GM23338 (cell line): ENCODE results near the gene SLC4A5. TPM values are rescaled to one million over a fixed set of nuclear protein-coding genes. Genes with fewer than 3 reads are reported as not detected.

Experiments used
- ATAC-seq: fragments of 200-7000 bp; cut with Tn5 transposase; 3 replicates; pipeline ENCODE4 v1.9.1; 2020
- DNase-seq: peaks from one replicate; pipeline ENCODE4 v3.0.0-alpha.2; 2015; ENCODE audit warnings: low spot score
- H2AFZ ChIP-seq: fragments of 200-600 bp; sonication (generic); 2 replicates; pipeline ENCODE4 v1.8.0; 2016; ENCODE audit warnings: antibody characterized with exemption, mild to moderate bottlenecking, moderate library complexity
- H3F3A ChIP-seq: fragments of 200-600 bp; sonication (generic); replicated peaks from 2 replicates; pipeline ENCODE4 v1.8.0; 2017; ENCODE audit warnings: antibody characterized with exemption, mixed run types, low read depth
- H3K27ac ChIP-seq: fragments of 200-600 bp; sonication (generic); 2 replicates; pipeline ENCODE4 v1.6.1; 2016; ENCODE audit warnings: low read depth
- H3K27me3 ChIP-seq: fragments of 200-600 bp; sonication (generic); 2 replicates; pipeline ENCODE4 v1.8.0; 2016; ENCODE audit warnings: mild to moderate bottlenecking, mixed run types, moderate library complexity; ENCODE audit not compliant: insufficient read depth
- H3K36me3 ChIP-seq: fragments of 200-600 bp; sonication (generic); 2 replicates; pipeline ENCODE4 v1.8.0; 2016; ENCODE audit warnings: mild to moderate bottlenecking; ENCODE audit not compliant: insufficient read depth
- H3K4me1 ChIP-seq: fragments of 200-600 bp; sonication (generic); 2 replicates; pipeline ENCODE4 v1.8.0; 2016; ENCODE audit warnings: mild to moderate bottlenecking, moderate library complexity; ENCODE audit not compliant: insufficient read depth
- H3K4me2 ChIP-seq: fragments of 200-600 bp; sonication (generic); 2 replicates; pipeline ENCODE4 v1.7.1; 2017; ENCODE audit warnings: mixed run types
- H3K4me3 ChIP-seq: fragments of 200-600 bp; sonication (generic); 2 replicates; pipeline ENCODE4 v1.6.1; 2016; ENCODE audit warnings: mixed run types
- H3K79me2 ChIP-seq: fragments of 200-600 bp; sonication (generic); replicated peaks from 2 replicates; pipeline ENCODE4 v1.8.0; 2017; ENCODE audit warnings: mild to moderate bottlenecking; ENCODE audit not compliant: insufficient read depth
- H3K9me2 ChIP-seq: fragments of 200-600 bp; sonication (generic); 2 replicates; pipeline ENCODE4 v1.8.0; 2017; ENCODE audit not compliant: insufficient read depth
- H4K20me1 ChIP-seq: fragments of 200-600 bp; sonication (generic); replicated peaks from 2 replicates; pipeline ENCODE4 v1.8.0; 2017; ENCODE audit warnings: mild to moderate bottlenecking; ENCODE audit not compliant: insufficient read depth
- H3K27ac Mint-ChIP-seq: 2 replicates; pipeline ENCODE4 v1.8.0; 2020; ENCODE audit warnings: inconsistent platforms, mild to moderate bottlenecking, moderate library complexity, mixed read lengths
- H3K27me3 Mint-ChIP-seq: 3 replicates; pipeline ENCODE4 v1.8.0; 2022; ENCODE audit warnings: low read depth, mild to moderate bottlenecking, moderate library complexity, mixed read lengths, inconsistent platforms; ENCODE audit not compliant: insufficient read depth, poor library complexity
- H3K36me3 Mint-ChIP-seq: 3 replicates; pipeline ENCODE4 v1.8.0; 2021; ENCODE audit warnings: low read depth, mild to moderate bottlenecking, inconsistent platforms, moderate library complexity, mixed read lengths
- H3K4me1 Mint-ChIP-seq: 3 replicates; pipeline ENCODE4 v1.8.0; 2020; ENCODE audit warnings: mild to moderate bottlenecking, inconsistent platforms, mixed read lengths
- H3K4me3 Mint-ChIP-seq: 3 replicates; pipeline ENCODE4 v1.8.0; 2021; ENCODE audit warnings: moderate library complexity, mild to moderate bottlenecking, inconsistent platforms, mixed read lengths
- H3K9me3 Mint-ChIP-seq: 3 replicates; pipeline ENCODE4 v1.8.0; 2020; ENCODE audit warnings: moderate library complexity, mild to moderate bottlenecking, inconsistent platforms, mixed read lengths
- CREB1 ChIP-seq: fragments of 250-450 bp; sonication (Bioruptor Pico); IDR thresholded peaks from 2 replicates; pipeline ENCODE4 v1.5.0; 2020; ENCODE audit warnings: low read depth, mild to moderate bottlenecking, moderate library complexity
- EZH2phosphoT487 ChIP-seq: fragments of 200-600 bp; sonication (generic); IDR thresholded peaks from one replicate; pipeline ENCODE4 v1.8.1; 2018; ENCODE audit warnings: antibody characterized with exemption; ENCODE audit not compliant: unreplicated experiment
- JUNB ChIP-seq: IDR thresholded peaks from one replicate; pipeline ENCODE4 v1.6.1; 2016; ENCODE audit warnings: antibody characterized with exemption; ENCODE audit not compliant: unreplicated experiment
- STAT1 ChIP-seq: IDR thresholded peaks from one replicate; pipeline ENCODE4 v1.6.1; 2016; ENCODE audit warnings: antibody characterized with exemption; ENCODE audit not compliant: unreplicated experiment
- ZNF114 ChIP-seq: fragments of 250-450 bp; sonication (Bioruptor Pico); IDR thresholded peaks from 2 replicates; pipeline ENCODE4 v1.5.0; 2020; ENCODE audit warnings: mild to moderate bottlenecking, moderate library complexity
- polyA plus RNA-seq: library from polyadenylated mRNA; unstranded; fragments of >200 nt; fragmentation: Nextera tagmentation; extraction: Ambion mirVana; gene quantifications from 2 replicates; pipeline ENCODE4 v1.2.1, GENCODE V29; 2016
- total RNA-seq: library from RNA; depleted of rRNA; stranded (reverse); fragments of >200 nt; shearing (Covaris generic); gene quantifications from 2 replicates; pipeline ENCODE4 v1.2.3, GENCODE V29; 2014
- TF ChIP-seq, protein P1 (sequence below): IDR thresholded peaks from one replicate; pipeline ENCODE4 v1.6.1; 2018; ENCODE audit warnings: antibody characterized with exemption; ENCODE audit not compliant: unreplicated experiment
- TF ChIP-seq, protein P2 (sequence below), 2 experiments: fragments of 200-600 bp in 1 of 2; sonication (generic) in 1 of 2; conservative IDR thresholded peaks; 2 replicates each; pipeline versions ENCODE4 v1.5.1 to v1.6.1; 2016 to 2017; ENCODE audit warnings: antibody characterized with exemption in 2 of 2, low read depth in 2 of 2, mild to moderate bottlenecking in 2 of 2, moderate library complexity in 1 of 2
- TF ChIP-seq, protein P3 (sequence below): IDR thresholded peaks from 2 replicates; pipeline ENCODE4 v1.6.1; 2016; ENCODE audit warnings: antibody characterized with exemption

Gene SLC4A5
- total and polyA plus RNA-seq, 2 experiments from 2014 or later, result 0.24 to 0.70 TPM

DNA sequence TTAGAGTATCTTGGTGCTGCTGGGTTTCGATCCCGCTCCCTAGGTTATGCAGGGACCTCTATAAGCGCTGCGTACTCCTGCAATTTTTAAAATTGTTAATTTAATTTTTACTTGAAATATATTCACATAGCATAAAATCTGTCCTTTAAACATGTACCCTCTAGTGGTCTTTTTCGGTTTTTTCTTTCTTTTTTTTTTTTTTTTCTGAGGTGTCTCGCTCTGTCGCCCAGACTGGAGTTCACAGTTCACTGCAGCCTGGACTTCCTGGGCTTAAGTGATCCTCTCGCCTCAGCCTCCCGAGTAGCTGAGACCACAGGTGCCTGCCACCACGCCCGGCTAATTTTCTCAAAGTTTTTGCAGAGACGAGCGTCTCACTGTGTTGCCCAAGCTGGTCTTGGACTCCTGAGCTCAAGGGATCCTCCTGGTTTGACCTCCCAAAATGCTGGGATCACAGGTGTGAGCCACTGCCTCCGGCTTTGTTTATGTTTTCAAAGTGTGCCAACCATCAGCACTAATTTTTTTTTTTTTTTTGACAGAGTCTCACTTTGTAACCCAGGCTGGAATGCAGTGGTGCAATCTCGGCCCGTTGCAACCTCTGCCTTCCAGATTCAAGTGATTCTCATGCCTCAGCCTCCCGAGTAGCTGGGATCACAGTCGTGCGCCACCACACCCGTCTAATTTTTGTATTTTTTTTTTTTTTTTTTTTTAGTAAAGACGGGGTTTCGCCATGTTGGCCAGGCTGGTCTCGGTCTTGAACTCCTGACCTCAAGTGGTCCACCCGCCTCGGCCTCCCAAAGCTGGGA lies 164.0 kb downstream of the SLC4A5 start:
- H3K4me3 Mint-ChIP-seq, result peak overlapping the region; percentile 97
- TF ChIP-seq, protein P1, sequence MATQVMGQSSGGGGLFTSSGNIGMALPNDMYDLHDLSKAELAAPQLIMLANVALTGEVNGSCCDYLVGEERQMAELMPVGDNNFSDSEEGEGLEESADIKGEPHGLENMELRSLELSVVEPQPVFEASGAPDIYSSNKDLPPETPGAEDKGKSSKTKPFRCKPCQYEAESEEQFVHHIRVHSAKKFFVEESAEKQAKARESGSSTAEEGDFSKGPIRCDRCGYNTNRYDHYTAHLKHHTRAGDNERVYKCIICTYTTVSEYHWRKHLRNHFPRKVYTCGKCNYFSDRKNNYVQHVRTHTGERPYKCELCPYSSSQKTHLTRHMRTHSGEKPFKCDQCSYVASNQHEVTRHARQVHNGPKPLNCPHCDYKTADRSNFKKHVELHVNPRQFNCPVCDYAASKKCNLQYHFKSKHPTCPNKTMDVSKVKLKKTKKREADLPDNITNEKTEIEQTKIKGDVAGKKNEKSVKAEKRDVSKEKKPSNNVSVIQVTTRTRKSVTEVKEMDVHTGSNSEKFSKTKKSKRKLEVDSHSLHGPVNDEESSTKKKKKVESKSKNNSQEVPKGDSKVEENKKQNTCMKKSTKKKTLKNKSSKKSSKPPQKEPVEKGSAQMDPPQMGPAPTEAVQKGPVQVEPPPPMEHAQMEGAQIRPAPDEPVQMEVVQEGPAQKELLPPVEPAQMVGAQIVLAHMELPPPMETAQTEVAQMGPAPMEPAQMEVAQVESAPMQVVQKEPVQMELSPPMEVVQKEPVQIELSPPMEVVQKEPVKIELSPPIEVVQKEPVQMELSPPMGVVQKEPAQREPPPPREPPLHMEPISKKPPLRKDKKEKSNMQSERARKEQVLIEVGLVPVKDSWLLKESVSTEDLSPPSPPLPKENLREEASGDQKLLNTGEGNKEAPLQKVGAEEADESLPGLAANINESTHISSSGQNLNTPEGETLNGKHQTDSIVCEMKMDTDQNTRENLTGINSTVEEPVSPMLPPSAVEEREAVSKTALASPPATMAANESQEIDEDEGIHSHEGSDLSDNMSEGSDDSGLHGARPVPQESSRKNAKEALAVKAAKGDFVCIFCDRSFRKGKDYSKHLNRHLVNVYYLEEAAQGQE, result no peak
- TF ChIP-seq, protein P2, sequence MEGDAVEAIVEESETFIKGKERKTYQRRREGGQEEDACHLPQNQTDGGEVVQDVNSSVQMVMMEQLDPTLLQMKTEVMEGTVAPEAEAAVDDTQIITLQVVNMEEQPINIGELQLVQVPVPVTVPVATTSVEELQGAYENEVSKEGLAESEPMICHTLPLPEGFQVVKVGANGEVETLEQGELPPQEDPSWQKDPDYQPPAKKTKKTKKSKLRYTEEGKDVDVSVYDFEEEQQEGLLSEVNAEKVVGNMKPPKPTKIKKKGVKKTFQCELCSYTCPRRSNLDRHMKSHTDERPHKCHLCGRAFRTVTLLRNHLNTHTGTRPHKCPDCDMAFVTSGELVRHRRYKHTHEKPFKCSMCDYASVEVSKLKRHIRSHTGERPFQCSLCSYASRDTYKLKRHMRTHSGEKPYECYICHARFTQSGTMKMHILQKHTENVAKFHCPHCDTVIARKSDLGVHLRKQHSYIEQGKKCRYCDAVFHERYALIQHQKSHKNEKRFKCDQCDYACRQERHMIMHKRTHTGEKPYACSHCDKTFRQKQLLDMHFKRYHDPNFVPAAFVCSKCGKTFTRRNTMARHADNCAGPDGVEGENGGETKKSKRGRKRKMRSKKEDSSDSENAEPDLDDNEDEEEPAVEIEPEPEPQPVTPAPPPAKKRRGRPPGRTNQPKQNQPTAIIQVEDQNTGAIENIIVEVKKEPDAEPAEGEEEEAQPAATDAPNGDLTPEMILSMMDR (conservative IDR thresholded peaks at IDR 0.05; ENCODE audit: low read depth in 2 of 2), result peak in 1 of 2 experiments; percentile 31; a peak in 1 of 4 replicates
- TF ChIP-seq CREB1 (CRISPR knock-in tag) (no peak), EZH2phosphoT487 (no peak), JUNB (no peak), ZNF114 (CRISPR knock-in tag) (no peak), STAT1 (no peak)
- TF ChIP-seq, protein P3, sequence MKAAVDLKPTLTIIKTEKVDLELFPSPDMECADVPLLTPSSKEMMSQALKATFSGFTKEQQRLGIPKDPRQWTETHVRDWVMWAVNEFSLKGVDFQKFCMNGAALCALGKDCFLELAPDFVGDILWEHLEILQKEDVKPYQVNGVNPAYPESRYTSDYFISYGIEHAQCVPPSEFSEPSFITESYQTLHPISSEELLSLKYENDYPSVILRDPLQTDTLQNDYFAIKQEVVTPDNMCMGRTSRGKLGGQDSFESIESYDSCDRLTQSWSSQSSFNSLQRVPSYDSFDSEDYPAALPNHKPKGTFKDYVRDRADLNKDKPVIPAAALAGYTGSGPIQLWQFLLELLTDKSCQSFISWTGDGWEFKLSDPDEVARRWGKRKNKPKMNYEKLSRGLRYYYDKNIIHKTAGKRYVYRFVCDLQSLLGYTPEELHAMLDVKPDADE, result no peak
- no peak overlapping the region for H3K27ac Mint-ChIP-seq
- Histone ChIP-seq H3K4me3 (peak overlapping the region; percentile 81; the same call in 1 of the 2 replicates), H4K20me1 (peaks cover 26% of the 10 kb centered on the region), H3K9me2 (no peaks in the 10 kb centered on the region), H3K79me2 (peaks cover 41% of the 10 kb centered on the region), H3K27ac (no peak overlapping the region), H3K27me3 (no peaks in the 10 kb centered on the region), H3F3A (peaks cover 8% of the 10 kb centered on the region; the same call in 1 of the 2 replicates), H2AFZ (no peak overlapping the region), H3K4me1 (peaks cover 14% of the 10 kb centered on the region), H3K36me3 (peaks cover 9% of the 10 kb centered on the region; the same call in 1 of the 2 replicates), H3K4me2 (peak overlapping the region; percentile 3)
- H3K27me3 Mint-ChIP-seq, result peaks cover 7% of the 10 kb centered on the region
- DNase-seq (no peak), ATAC-seq (peak; percentile 9)
- H3K36me3 Mint-ChIP-seq, result peaks cover 31% of the 10 kb centered on the region
- H3K4me1 Mint-ChIP-seq, result peaks cover 16% of the 10 kb centered on the region; the same call in 2 of the 3 replicates
- peaks cover 7% of the 10 kb centered on the region for H3K9me3 Mint-ChIP-seq
